Trophoblast cell (in vitro differentiated cells and primary cell): ENCODE results near the gene ENTHD1.

Source experiments
- DNase-seq, 2 donors: peaks; one replicate each; pipeline ENCODE4 v3.0.0-alpha.2; 2016
- H2AFZ ChIP-seq: 2 replicates; pipeline ENCODE4 v1.6.1; 2013; ENCODE audit warnings: low read length, moderate library complexity, mild to moderate bottlenecking; ENCODE audit not compliant: insufficient read depth, poor library complexity
- H2AK5ac ChIP-seq: 2 replicates; pipeline ENCODE4 v1.6.1; 2013; ENCODE audit warnings: mild to moderate bottlenecking, low read length
- H2BK120ac ChIP-seq: 2 replicates; pipeline ENCODE4 v1.6.1; 2013; ENCODE audit warnings: low read length, mild to moderate bottlenecking, moderate library complexity; ENCODE audit not compliant: insufficient read depth, poor library complexity
- H2BK12ac ChIP-seq: 2 replicates; pipeline ENCODE4 v1.6.1; 2013; ENCODE audit warnings: mild to moderate bottlenecking, low read length, moderate library complexity
- H2BK5ac ChIP-seq: 2 replicates; pipeline ENCODE4 v1.6.1; 2013; ENCODE audit warnings: low read length, low read depth, moderate library complexity, mild to moderate bottlenecking; ENCODE audit not compliant: poor library complexity
- H3K14ac ChIP-seq: 2 replicates; pipeline ENCODE4 v1.6.1; 2013; ENCODE audit warnings: mild to moderate bottlenecking, low read length
- H3K18ac ChIP-seq: 2 replicates; pipeline ENCODE4 v1.6.1; 2013; ENCODE audit warnings: mild to moderate bottlenecking, low read length
- H3K23ac ChIP-seq: 2 replicates; pipeline ENCODE4 v1.6.1; 2013; ENCODE audit warnings: low read length
- H3K27ac ChIP-seq: 2 replicates; pipeline ENCODE4 v1.5.1; 2013; ENCODE audit warnings: low read depth, mild to moderate bottlenecking, inconsistent platforms, low read length, moderate library complexity
- H3K27me3 ChIP-seq: 2 replicates; pipeline ENCODE4 v1.6.1; 2013; ENCODE audit warnings: inconsistent platforms, mild to moderate bottlenecking, low read length, moderate library complexity; ENCODE audit not compliant: insufficient read depth
- H3K36me3 ChIP-seq, 2 experiments: 1 replicate in 1 of 2; 2 replicates in 1 of 2; pipeline ENCODE4 v1.6.1; 2013; ENCODE audit warnings: low read length in 2 of 2, mild to moderate bottlenecking in 2 of 2, moderate library complexity in 1 of 2; ENCODE audit not compliant: insufficient read depth in 2 of 2, control insufficient read depth in 1 of 2
- H3K4ac ChIP-seq: 2 replicates; pipeline ENCODE4 v1.6.1; 2013; ENCODE audit warnings: low read depth, mild to moderate bottlenecking, low read length, moderate library complexity
- H3K4me1 ChIP-seq, 2 experiments: 1 replicate in 1 of 2; 2 replicates in 1 of 2; pipeline ENCODE4 v1.6.1; 2013; ENCODE audit warnings: low read length in 2 of 2, mild to moderate bottlenecking in 2 of 2, moderate library complexity in 1 of 2; ENCODE audit not compliant: insufficient read depth in 2 of 2, control insufficient read depth in 1 of 2
- H3K4me2 ChIP-seq: 2 replicates; pipeline ENCODE4 v1.6.1; 2013; ENCODE audit warnings: inconsistent platforms, mild to moderate bottlenecking, low read length, moderate library complexity
- H3K4me3 ChIP-seq: 2 replicates; pipeline ENCODE4 v1.5.1; 2013; ENCODE audit warnings: mild to moderate bottlenecking, low read depth, low read length, inconsistent platforms
- H3K79me1 ChIP-seq: one replicate; pipeline ENCODE4 v1.6.1; 2013; ENCODE audit warnings: low read length
- H3K79me2 ChIP-seq: 2 replicates; pipeline ENCODE4 v1.6.1; 2013; ENCODE audit warnings: low read length, mild to moderate bottlenecking; ENCODE audit not compliant: control insufficient read depth, insufficient read depth, poor library complexity
- H3K9ac ChIP-seq: 2 replicates; pipeline ENCODE4 v1.6.1; 2013; ENCODE audit warnings: mild to moderate bottlenecking, low read length
- H3K9me3 ChIP-seq: 2 replicates; pipeline ENCODE4 v1.6.1; 2013; ENCODE audit warnings: low read depth, mild to moderate bottlenecking, control low read depth, inconsistent platforms, low read length; ENCODE audit not compliant: insufficient read depth
- H4K12ac ChIP-seq: 2 replicates; pipeline ENCODE4 v1.6.1; 2013; ENCODE audit warnings: low read depth, mild to moderate bottlenecking, low read length, moderate library complexity
- H4K8ac ChIP-seq: 2 replicates; pipeline ENCODE4 v1.6.1; 2013; ENCODE audit warnings: low read depth, mild to moderate bottlenecking, low read length, moderate library complexity
- H4K91ac ChIP-seq: one replicate; pipeline ENCODE4 v1.6.1; 2013; ENCODE audit warnings: low read depth, mild to moderate bottlenecking, low read length, moderate library complexity
- WGBS: extraction: QIAGEN DNeasy Blood & Tissue Kit; methylation state at CpG from one replicate; pipeline ENCODE4 v1.1.7; 2013; ENCODE audit warnings: missing lambda C conversion rate; ENCODE audit not compliant: insufficient read length, insufficient coverage; ENCODE audit errors: extremely low coverage; 5-methylcytosine and 5-hydroxymethylcytosine counted together

Gene ENTHD1

GRCh38 chr22:39714321-39714720 lies 179.2 kb downstream of the ENTHD1 start:
- Histone ChIP-seq H2BK5ac (no peak overlapping the region), H3K36me3 (no peaks in the 10 kb centered on the region), H3K4me3 (no peak overlapping the region), H4K8ac (no peak overlapping the region), H2AK5ac (no peak overlapping the region), H3K9ac (no peak overlapping the region), H3K14ac (no peak overlapping the region), H3K18ac (no peak overlapping the region), H4K91ac (no peak overlapping the region), H4K12ac (no peak overlapping the region), H3K23ac (no peak overlapping the region), H3K27ac (no peak overlapping the region), H3K79me1 (no peaks in the 10 kb centered on the region), H2AFZ (no peak overlapping the region), H3K27me3 (no peaks in the 10 kb centered on the region), H2BK120ac (no peak overlapping the region), H3K4me2 (no peak overlapping the region), H3K79me2 (no peaks in the 10 kb centered on the region), H3K4me1 (peaks cover 0 to 2% of the 10 kb centered on the region in 2 experiments), H2BK12ac (no peak overlapping the region), H3K4ac (no peak overlapping the region), H3K9me3 (no peaks in the 10 kb centered on the region)
- no CpG with 5 or more reads among the region's 8 CpGs for WGBS
- no peak for DNase-seq

- no peak overlapping the region for H2BK12ac ChIP-seq
- no peaks in the 10 kb centered on the region for H3K79me1 ChIP-seq
- no peak overlapping the region for H3K27ac ChIP-seq
- no peaks in the 10 kb centered on the region for H3K36me3 ChIP-seq
- H3K14ac ChIP-seq, result no peak overlapping the region
- H2AFZ ChIP-seq, result no peak overlapping the region
- H2BK120ac ChIP-seq, result no peak overlapping the region
- H2AK5ac ChIP-seq, result no peak overlapping the region
- H3K79me2 ChIP-seq, result no peaks in the 10 kb centered on the region
- H2BK5ac ChIP-seq, result no peak overlapping the region
- no peak overlapping the region for H3K4ac ChIP-seq
- no peak overlapping the region for H3K4me3 ChIP-seq
- H3K27me3 ChIP-seq, result no peaks in the 10 kb centered on the region
- H3K23ac ChIP-seq, result no peak overlapping the region
- no peak overlapping the region for H4K8ac ChIP-seq
- H3K4me1 ChIP-seq, result peaks cover 0 to 2% of the 10 kb centered on the region in 2 experiments
- WGBS, result no CpG with 5 or more reads among the region's 10 CpGs
- H3K9me3 ChIP-seq, result no peaks in the 10 kb centered on the region
- H4K91ac ChIP-seq, result no peak overlapping the region
- H3K9ac ChIP-seq, result no peak overlapping the region
- no peak for DNase-seq
- no peak overlapping the region for H3K18ac ChIP-seq
- H3K4me2 ChIP-seq, result no peak overlapping the region
- H4K12ac ChIP-seq, result no peak overlapping the region
These were observed 179.7 kb downstream of the ENTHD1 start for GRCh38 chr22:39713799-39714290.

GRCh38 chr22:39712751-39713525 lies 180.6 kb downstream of the ENTHD1 start:
- H3K9ac ChIP-seq, result no peak overlapping the region
- H4K8ac ChIP-seq, result no peak overlapping the region
- H2AK5ac ChIP-seq, result no peak overlapping the region
- no peak overlapping the region for H2BK120ac ChIP-seq
- H3K4me3 ChIP-seq, result no peak overlapping the region
- no peak overlapping the region for H4K12ac ChIP-seq
- H3K79me2 ChIP-seq, result no peaks in the 10 kb centered on the region
- H2AFZ ChIP-seq, result no peak overlapping the region
- no peaks in the 10 kb centered on the region for H3K27me3 ChIP-seq
- H3K4ac ChIP-seq, result no peak overlapping the region
- no peak overlapping the region for H3K23ac ChIP-seq
- H2BK12ac ChIP-seq, result no peak overlapping the region
- H4K91ac ChIP-seq, result no peak overlapping the region
- H3K4me2 ChIP-seq, result no peak overlapping the region
- H3K79me1 ChIP-seq, result no peaks in the 10 kb centered on the region
- H3K14ac ChIP-seq, result no peak overlapping the region
- no peak overlapping the region for H2BK5ac ChIP-seq
- H3K9me3 ChIP-seq, result no peaks in the 10 kb centered on the region
- no peak overlapping the region for H3K27ac ChIP-seq
- no peak overlapping the region for H3K18ac ChIP-seq
- no peaks in the 10 kb centered on the region for H3K36me3 ChIP-seq
- DNase-seq, result no peak
- H3K4me1 ChIP-seq, result peaks cover 0 to 2% of the 10 kb centered on the region in 2 experiments
- no CpG with 5 or more reads among the region's 18 CpGs for WGBS

GRCh38 chr22:39712081-39712480 lies 181.5 kb downstream of the ENTHD1 start:
- Histone ChIP-seq H3K14ac (no peak overlapping the region), H3K27me3 (no peaks in the 10 kb centered on the region), H4K8ac (no peak overlapping the region), H3K4me2 (no peak overlapping the region), H3K36me3 (no peaks in the 10 kb centered on the region), H2AFZ (no peak overlapping the region), H3K4ac (no peak overlapping the region), H2BK120ac (no peak overlapping the region), H4K12ac (no peak overlapping the region), H3K79me2 (no peaks in the 10 kb centered on the region), H3K9ac (no peak overlapping the region), H4K91ac (no peak overlapping the region), H3K79me1 (no peaks in the 10 kb centered on the region), H3K18ac (no peak overlapping the region), H3K4me1 (peaks cover 0 to 2% of the 10 kb centered on the region in 2 experiments), H2BK12ac (no peak overlapping the region), H2BK5ac (no peak overlapping the region), H3K4me3 (no peak overlapping the region), H2AK5ac (no peak overlapping the region), H3K27ac (no peak overlapping the region), H3K9me3 (no peaks in the 10 kb centered on the region), H3K23ac (no peak overlapping the region)
- DNase-seq, result no peak
- no CpG with 5 or more reads among the region's 1 CpG for WGBS
